ENCODE data around the gene ARHGEF6. TPM values are rescaled to one million over a fixed set of nuclear protein-coding genes. Genes with fewer than 3 reads are reported as not detected.
A peak's percentile ranks its signal among the peaks of the same experiment; 100 is the strongest.

ARHGEF6 gene
- total RNA-seq, 1 donor from 2014 or later: 4.7 TPM

DNA sequence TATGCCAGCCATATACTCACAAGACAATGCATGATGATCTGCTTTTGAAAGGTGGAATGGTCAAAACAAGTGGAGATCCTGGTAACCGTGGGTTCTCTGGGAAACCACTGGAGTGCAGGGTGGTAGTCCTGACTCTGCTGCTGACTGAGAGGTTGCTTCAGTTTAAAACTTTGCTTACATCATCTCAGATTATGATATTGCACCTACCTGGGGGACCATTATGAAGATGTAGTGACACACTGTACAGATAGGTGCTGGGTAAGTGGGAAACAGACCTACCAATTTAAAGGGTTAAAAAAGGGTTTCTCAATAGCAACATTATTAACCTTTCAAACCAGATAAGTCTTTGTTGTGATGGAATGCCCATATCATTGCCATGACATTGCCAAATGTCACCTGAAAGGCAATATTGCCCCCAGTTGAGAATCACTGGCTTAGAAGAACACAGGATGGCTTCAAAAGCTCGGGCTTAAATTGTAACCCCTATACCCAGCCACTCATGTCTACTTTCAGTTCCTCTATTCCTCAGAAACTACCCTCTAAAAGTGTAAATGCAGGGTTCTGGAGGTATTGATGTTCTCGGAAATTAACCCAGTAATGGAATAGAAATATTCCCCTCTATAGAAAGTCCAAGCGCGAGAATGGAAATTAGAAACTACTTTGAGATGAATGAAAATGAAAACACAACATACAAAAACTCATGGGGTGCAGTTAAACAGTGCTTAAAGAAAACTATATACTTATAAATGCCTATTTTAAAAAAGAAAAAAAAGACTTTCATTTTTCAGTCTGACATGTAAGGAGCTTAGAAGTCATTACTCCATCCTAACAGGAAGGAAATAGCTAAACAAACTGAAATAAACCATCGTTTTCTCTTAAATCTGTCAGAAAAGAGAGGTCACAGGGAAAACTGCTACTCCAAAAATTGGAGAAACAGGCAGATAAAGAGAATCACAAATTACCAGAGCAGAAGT lies 65.8 kb downstream of the ARHGEF6 start:
- no peaks in the 10 kb centered on the region for H3K9me3 ChIP-seq (ENCODE audit: insufficient read depth, low read depth, low read length)
- no peaks in the 10 kb centered on the region for H3K27me3 ChIP-seq (ENCODE audit: insufficient read depth, low read length)
- H3K27me3 Mint-ChIP-seq (ENCODE audit: low read depth, unreplicated experiment): no peaks in the 10 kb centered on the region
- H3K79me2 ChIP-seq (ENCODE audit: insufficient read depth, low read length): no peaks in the 10 kb centered on the region
- peak; percentile 50 for FAIRE-seq
- no peak overlapping the region for H3K4me3 ChIP-seq (ENCODE audit: insufficient read depth, low read depth, low read length)
- no peak overlapping the region for H2AFZ ChIP-seq (ENCODE audit: low read depth, low read length)
- no peak overlapping the region for H3K4me2 ChIP-seq (ENCODE audit: low read length)
- DNase-seq (ENCODE audit: low read depth): no peak
- H3K27ac ChIP-seq (ENCODE audit: low read depth, low read length): no peak overlapping the region
- no peaks in the 10 kb centered on the region for H3K36me3 Mint-ChIP-seq (ENCODE audit: low read depth, unreplicated experiment)
- H3K4me3 Mint-ChIP-seq (ENCODE audit: unreplicated experiment): no peak overlapping the region
- no peaks in the 10 kb centered on the region for H3K36me3 ChIP-seq (ENCODE audit: insufficient read depth, low read length)
- no peaks in the 10 kb centered on the region for H4K20me1 ChIP-seq (ENCODE audit: insufficient read depth, low read length)
- H3K9ac ChIP-seq (ENCODE audit: low read length): no peak overlapping the region
- no peaks in the 10 kb centered on the region for H3K4me1 ChIP-seq (ENCODE audit: insufficient read depth, low read length)
- TF ChIP-seq CTCF (IDR thresholded peaks at IDR 0.05; ENCODE audit: insufficient read depth, low read depth, low read length) (no peak), EZH2 (IDR thresholded peaks at IDR 0.05; ENCODE audit: insufficient read depth, low read length) (no peak)
- no peaks in the 10 kb centered on the region for H3K9me3 Mint-ChIP-seq (ENCODE audit: unreplicated experiment)
- H3K4me1 Mint-ChIP-seq (ENCODE audit: low read depth, unreplicated experiment): peaks cover 7% of the 10 kb centered on the region
- H3K27ac Mint-ChIP-seq (ENCODE audit: unreplicated experiment): no peak overlapping the region

DNA sequence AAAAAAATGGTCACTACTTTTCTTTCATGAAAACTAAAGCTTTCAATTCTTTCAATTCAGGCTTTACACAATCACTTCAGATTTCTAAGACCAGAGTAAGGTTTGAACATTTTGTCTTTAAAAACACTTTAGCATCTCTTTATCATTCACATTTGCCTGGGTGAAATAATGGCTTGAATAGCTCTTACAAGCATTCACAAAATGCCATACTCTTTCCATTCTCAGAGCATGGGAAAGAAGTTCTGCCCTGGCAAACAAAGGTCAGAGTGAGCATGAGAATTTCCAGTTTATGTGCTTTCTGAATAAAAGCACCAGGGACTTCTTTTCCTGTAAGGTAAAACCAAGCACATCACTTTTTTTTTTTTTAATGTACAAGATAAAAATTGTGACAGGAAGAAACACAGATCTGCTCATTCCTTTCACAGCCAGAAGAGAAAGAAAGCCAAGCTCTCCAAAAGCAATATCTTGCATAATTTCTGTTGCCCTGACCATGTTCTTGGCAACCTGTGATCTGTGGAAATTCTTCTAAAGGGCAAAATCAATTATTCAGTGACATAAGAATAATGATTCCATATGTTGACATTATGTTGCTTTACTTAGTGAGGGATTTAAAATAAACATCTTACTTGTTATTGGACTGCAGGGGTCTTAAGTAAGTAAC lies 68.0 kb downstream of the ARHGEF6 start:
- H3K9ac ChIP-seq (ENCODE audit: low read length): no peak overlapping the region
- Mint-ChIP-seq H3K9me3 (ENCODE audit: unreplicated experiment) (no peaks in the 10 kb centered on the region), H3K4me1 (ENCODE audit: low read depth, unreplicated experiment) (peaks cover 7% of the 10 kb centered on the region), H3K4me3 (ENCODE audit: unreplicated experiment) (no peak overlapping the region), H3K27ac (ENCODE audit: unreplicated experiment) (no peak overlapping the region), H3K27me3 (ENCODE audit: low read depth, unreplicated experiment) (no peaks in the 10 kb centered on the region), H3K36me3 (ENCODE audit: low read depth, unreplicated experiment) (no peaks in the 10 kb centered on the region)
- TF ChIP-seq CTCF (IDR thresholded peaks at IDR 0.05; ENCODE audit: insufficient read depth, low read depth, low read length) (no peak), EZH2 (IDR thresholded peaks at IDR 0.05; ENCODE audit: insufficient read depth, low read length) (no peak)
- no peak overlapping the region for H2AFZ ChIP-seq (ENCODE audit: low read depth, low read length)
- no peaks in the 10 kb centered on the region for H3K79me2 ChIP-seq (ENCODE audit: insufficient read depth, low read length)
- no peaks in the 10 kb centered on the region for H4K20me1 ChIP-seq (ENCODE audit: insufficient read depth, low read length)
- H3K27ac ChIP-seq (ENCODE audit: low read depth, low read length): no peak overlapping the region
- H3K9me3 ChIP-seq (ENCODE audit: insufficient read depth, low read depth, low read length): no peaks in the 10 kb centered on the region
- no peaks in the 10 kb centered on the region for H3K36me3 ChIP-seq (ENCODE audit: insufficient read depth, low read length)
- H3K27me3 ChIP-seq (ENCODE audit: insufficient read depth, low read length): no peaks in the 10 kb centered on the region
- DNase-seq (ENCODE audit: low read depth) (no peak), FAIRE-seq (no peak)
- no peak overlapping the region for H3K4me2 ChIP-seq (ENCODE audit: low read length)
- no peak overlapping the region for H3K4me3 ChIP-seq (ENCODE audit: insufficient read depth, low read depth, low read length)
- no peaks in the 10 kb centered on the region for H3K4me1 ChIP-seq (ENCODE audit: insufficient read depth, low read length)

All from astrocyte (in vitro differentiated cells and primary cell).